ENCODE measurements around the gene NRXN3.

NRXN3 gene

GRCh38 chr14:79175671-79176070 lies 1005.5 kb downstream of the NRXN3 start:
- Histone ChIP-seq H3K9me2 (ENCODE audit: low read depth, low read length) (no peaks in the 10 kb centered on the region), H4K20me1 (ENCODE audit: insufficient read depth, low read length) (no peaks in the 10 kb centered on the region), H3K36me3 (ENCODE audit: insufficient read depth, low read length) (no peaks in the 10 kb centered on the region), H3F3A (ENCODE audit: insufficient read depth, low read length) (no peaks in the 10 kb centered on the region), H3K27ac (ENCODE audit: low read depth, low read length, poor library complexity, severe bottlenecking) (no peak overlapping the region), H3K9me3 (ENCODE audit: low read length) (no peaks in the 10 kb centered on the region), H3K4me2 (ENCODE audit: low read length) (no peak overlapping the region), H3K4me1 (ENCODE audit: insufficient read depth, low read length, severe bottlenecking) (no peaks in the 10 kb centered on the region), H2AFZ (ENCODE audit: low read length) (no peak overlapping the region), H3K79me2 (ENCODE audit: insufficient read depth, low read length) (no peaks in the 10 kb centered on the region), H3K4me3 (ENCODE audit: low read depth, low read length, poor library complexity, severe bottlenecking) (no peak overlapping the region), H3K27me3 (ENCODE audit: insufficient read depth, low read length) (no peaks in the 10 kb centered on the region), H3K9ac (ENCODE audit: low read length) (no peak overlapping the region)
- TF ChIP-seq CTCF (IDR thresholded peaks at IDR 0.05; ENCODE audit: low read length) = no peak
- TF ChIP-seq EZH2 (IDR thresholded peaks at IDR 0.05; ENCODE audit: borderline replicate concordance, low read length) = no peak

DNA sequence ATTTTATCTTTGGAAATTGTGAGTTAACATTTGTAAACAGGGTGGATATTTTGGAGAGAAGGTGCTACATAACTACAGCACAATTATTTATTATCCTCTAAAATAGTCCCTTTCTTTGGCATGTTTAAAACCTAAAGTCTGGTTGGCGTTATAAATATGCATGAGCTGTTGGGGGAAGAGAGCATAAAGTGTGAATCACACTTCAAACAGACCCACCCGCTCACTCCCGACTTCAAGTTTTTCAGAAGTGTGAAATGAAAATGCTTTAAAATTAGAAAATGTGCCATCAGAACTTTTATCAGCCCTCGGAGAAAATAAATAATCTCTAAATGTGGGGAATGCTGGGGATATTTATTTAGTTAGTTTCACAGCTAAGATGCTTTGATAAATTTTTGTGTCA lies 1006.9 kb downstream of the NRXN3 start:
- H3K4me1 ChIP-seq (ENCODE audit: insufficient read depth, low read length, severe bottlenecking) = no peaks in the 10 kb centered on the region
- H3K9me2 ChIP-seq (ENCODE audit: low read depth, low read length) = no peaks in the 10 kb centered on the region
- no peaks in the 10 kb centered on the region for H3K36me3 ChIP-seq (ENCODE audit: insufficient read depth, low read length)
- H3K9me3 ChIP-seq (ENCODE audit: low read length) = no peaks in the 10 kb centered on the region
- H3K27me3 ChIP-seq (ENCODE audit: insufficient read depth, low read length) = no peaks in the 10 kb centered on the region
- H3K27ac ChIP-seq (ENCODE audit: low read depth, low read length, poor library complexity, severe bottlenecking) = no peak overlapping the region
- H3K4me2 ChIP-seq (ENCODE audit: low read length) = no peak overlapping the region
- H4K20me1 ChIP-seq (ENCODE audit: insufficient read depth, low read length) = no peaks in the 10 kb centered on the region
- H3F3A ChIP-seq (ENCODE audit: insufficient read depth, low read length) = no peaks in the 10 kb centered on the region
- no peak overlapping the region for H3K9ac ChIP-seq (ENCODE audit: low read length)
- H2AFZ ChIP-seq (ENCODE audit: low read length) = no peak overlapping the region
- no peak overlapping the region for H3K4me3 ChIP-seq (ENCODE audit: low read depth, low read length, poor library complexity, severe bottlenecking)
- H3K79me2 ChIP-seq (ENCODE audit: insufficient read depth, low read length) = no peaks in the 10 kb centered on the region
- TF ChIP-seq CTCF (IDR thresholded peaks at IDR 0.05; ENCODE audit: low read length) = no peak
- TF ChIP-seq EZH2 (IDR thresholded peaks at IDR 0.05; ENCODE audit: borderline replicate concordance, low read length) = no peak

- Histone ChIP-seq H3K9me3 (ENCODE audit: low read length) (no peaks in the 10 kb centered on the region), H3K9ac (ENCODE audit: low read length) (no peak overlapping the region)
- TF ChIP-seq EZH2 (IDR thresholded peaks at IDR 0.05; ENCODE audit: borderline replicate concordance, low read length) (no peak), CTCF (IDR thresholded peaks at IDR 0.05; ENCODE audit: low read length) (no peak)
Observed at GRCh38 chr14:79178719-79179118, 1008.5 kb downstream of the NRXN3 start.

More at GRCh38 chr14:79178719-79179118, 1008.5 kb downstream of the NRXN3 start:
- Histone ChIP-seq H3K27ac (ENCODE audit: low read depth, low read length, poor library complexity, severe bottlenecking) (no peak overlapping the region), H3K36me3 (ENCODE audit: insufficient read depth, low read length) (no peaks in the 10 kb centered on the region), H3K4me1 (ENCODE audit: insufficient read depth, low read length, severe bottlenecking) (no peaks in the 10 kb centered on the region), H3K4me2 (ENCODE audit: low read length) (no peak overlapping the region), H2AFZ (ENCODE audit: low read length) (no peak overlapping the region), H3K9me2 (ENCODE audit: low read depth, low read length) (no peaks in the 10 kb centered on the region), H3K27me3 (ENCODE audit: insufficient read depth, low read length) (no peaks in the 10 kb centered on the region), H4K20me1 (ENCODE audit: insufficient read depth, low read length) (no peaks in the 10 kb centered on the region), H3K4me3 (ENCODE audit: low read depth, low read length, poor library complexity, severe bottlenecking) (no peak overlapping the region), H3F3A (ENCODE audit: insufficient read depth, low read length) (no peaks in the 10 kb centered on the region), H3K79me2 (ENCODE audit: insufficient read depth, low read length) (no peaks in the 10 kb centered on the region)

Measured in OCI-LY1 (cell line).